Measurements from ENCODE around the gene SPIRE2. TPM values are rescaled to one million over a fixed set of nuclear protein-coding genes. Genes with fewer than 3 reads are reported as not detected.
"Not testable (repeated sequence)": the region's sequence is repeated elsewhere in the genome, so short reads cannot be mapped to it uniquely, and the experiment has no call there.

SPIRE2 gene
- total RNA-seq, 1 donor from 2014 or later = 15.8 TPM

DNA sequence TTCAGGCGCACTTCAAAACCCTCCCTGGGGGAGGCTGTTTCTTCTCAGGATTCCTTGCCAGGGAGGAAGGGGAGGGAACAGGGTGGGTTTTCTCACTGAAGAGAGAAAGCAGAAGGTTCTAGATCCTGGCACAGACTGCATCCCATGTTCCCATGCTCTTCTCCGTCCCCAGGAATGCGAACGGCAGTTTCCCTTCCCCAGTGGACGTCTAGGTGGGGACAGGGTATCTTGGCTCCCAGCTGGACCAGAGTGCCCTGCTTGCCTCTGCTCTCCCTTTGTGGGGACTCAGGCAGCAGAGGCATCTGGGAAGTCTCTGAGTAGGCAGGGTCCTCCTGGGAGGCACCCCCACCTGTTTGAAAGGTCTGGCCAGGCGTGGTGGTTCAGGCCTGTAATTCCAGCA, 42.2 kb downstream of the SPIRE2 start:
- DNase-seq (no peak), ATAC-seq (no peak)
- TF ChIP-seq, protein P1, sequence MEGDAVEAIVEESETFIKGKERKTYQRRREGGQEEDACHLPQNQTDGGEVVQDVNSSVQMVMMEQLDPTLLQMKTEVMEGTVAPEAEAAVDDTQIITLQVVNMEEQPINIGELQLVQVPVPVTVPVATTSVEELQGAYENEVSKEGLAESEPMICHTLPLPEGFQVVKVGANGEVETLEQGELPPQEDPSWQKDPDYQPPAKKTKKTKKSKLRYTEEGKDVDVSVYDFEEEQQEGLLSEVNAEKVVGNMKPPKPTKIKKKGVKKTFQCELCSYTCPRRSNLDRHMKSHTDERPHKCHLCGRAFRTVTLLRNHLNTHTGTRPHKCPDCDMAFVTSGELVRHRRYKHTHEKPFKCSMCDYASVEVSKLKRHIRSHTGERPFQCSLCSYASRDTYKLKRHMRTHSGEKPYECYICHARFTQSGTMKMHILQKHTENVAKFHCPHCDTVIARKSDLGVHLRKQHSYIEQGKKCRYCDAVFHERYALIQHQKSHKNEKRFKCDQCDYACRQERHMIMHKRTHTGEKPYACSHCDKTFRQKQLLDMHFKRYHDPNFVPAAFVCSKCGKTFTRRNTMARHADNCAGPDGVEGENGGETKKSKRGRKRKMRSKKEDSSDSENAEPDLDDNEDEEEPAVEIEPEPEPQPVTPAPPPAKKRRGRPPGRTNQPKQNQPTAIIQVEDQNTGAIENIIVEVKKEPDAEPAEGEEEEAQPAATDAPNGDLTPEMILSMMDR (IDR thresholded peaks at IDR 0.05) = no peak
- intact Hi-C loops (cut with DNase I) = no loop called here
- Histone ChIP-seq H3K9me3 (peaks cover 7% of the 10 kb centered on the region), H3K27me3 (ENCODE audit: low read depth) (no peaks in the 10 kb centered on the region), H3K4me3 (no peak overlapping the region), H3K4me1 (peaks cover 19% of the 10 kb centered on the region), H3K27ac (no peak overlapping the region), H3K36me3 (peaks cover 9% of the 10 kb centered on the region)

GRCh38 chr16:89871895-89872294, 43.6 kb downstream of the SPIRE2 start:
- DNase-seq (no peak), ATAC-seq (no peak)
- Histone ChIP-seq H3K36me3 (peaks cover 21% of the 10 kb centered on the region), H3K9me3 (peaks cover 7% of the 10 kb centered on the region), H3K27ac (no peak overlapping the region), H3K4me3 (peak overlapping the region; percentile 95), H3K4me1 (peaks cover 19% of the 10 kb centered on the region), H3K27me3 (ENCODE audit: low read depth) (no peaks in the 10 kb centered on the region)
- TF ChIP-seq, protein P1 (IDR thresholded peaks at IDR 0.05) = no peak
- intact Hi-C loops (cut with DNase I) = no loop called here

- ATAC-seq = peak; percentile 89
- intact Hi-C loops (cut with DNase I) = no loop called here
- Histone ChIP-seq H3K27me3 (ENCODE audit: low read depth) (no peaks in the 10 kb centered on the region), H3K4me3 (peak within 1 kb of the TSS; percentile 95), H3K4me1 (peaks cover 19% of the 10 kb centered on the region), H3K36me3 (peaks cover 25% of the 10 kb centered on the region), H3K27ac (peak within 1 kb of the TSS; percentile 97), H3K9me3 (no peaks in the 10 kb centered on the region)
- DNase-seq = peak; percentile 86
- TF ChIP-seq, protein P1 (IDR thresholded peaks at IDR 0.05) = no peak
Measured at GRCh38 chr16:89873109-89873971, 45.1 kb downstream of the SPIRE2 start, which contains the start of gene TCF25. Gene TCF25 (plus strand): TSS chr16:89873592. CDS start chr16:89873668, 76 bp downstream.

DNA sequence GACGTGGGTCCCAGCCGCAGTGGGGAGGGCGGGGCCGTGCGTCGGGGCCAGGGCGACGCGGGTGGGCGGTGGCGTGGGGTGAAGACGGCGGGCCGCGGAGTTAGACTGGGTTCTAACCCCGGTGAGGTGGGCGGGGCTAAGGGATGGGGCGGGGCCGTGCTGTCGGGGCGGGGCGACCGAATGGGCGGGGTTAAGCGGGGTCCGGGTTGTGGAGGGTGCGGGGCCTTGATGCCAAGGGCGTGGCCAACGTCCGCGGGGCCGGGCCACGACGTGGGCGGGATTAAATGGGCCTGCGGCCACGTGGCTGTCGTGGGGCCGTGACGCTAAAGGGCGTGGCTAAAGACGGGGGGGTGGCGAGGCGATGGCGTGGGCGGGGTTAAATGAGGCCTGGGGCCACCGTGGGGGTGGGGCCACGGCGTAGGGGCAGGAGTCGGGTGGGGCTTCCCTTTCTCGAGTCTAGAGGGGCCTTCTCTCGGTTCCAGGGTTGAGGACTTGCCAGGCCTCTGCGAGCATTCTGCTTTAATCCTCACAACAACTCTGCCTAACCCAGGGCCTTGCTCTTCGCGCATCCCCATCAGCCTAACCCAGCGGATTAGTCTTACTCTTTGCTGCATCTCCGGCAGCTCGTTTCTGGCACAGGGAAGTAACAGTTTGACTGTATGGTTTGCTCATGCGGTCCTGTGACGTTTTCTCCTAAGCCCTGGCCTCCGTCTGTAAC, 45.9 kb downstream of the SPIRE2 start:
- H3K4me3 ChIP-seq = peak overlapping the region; percentile 95
- ATAC-seq (peak; percentile 94 to 96), DNase-seq (peak; percentile 97)
- H3K4me1 ChIP-seq = peaks cover 19% of the 10 kb centered on the region
- H3K27me3 ChIP-seq (ENCODE audit: low read depth) = no peaks in the 10 kb centered on the region
- TF ChIP-seq, protein P1 (IDR thresholded peaks at IDR 0.05) = no peak
- H3K27ac ChIP-seq = peak overlapping the region; percentile 97
- H3K9me3 ChIP-seq = no peaks in the 10 kb centered on the region
- peaks cover 32% of the 10 kb centered on the region for H3K36me3 ChIP-seq
- intact Hi-C loops (cut with DNase I) = no loop called here

DNA sequence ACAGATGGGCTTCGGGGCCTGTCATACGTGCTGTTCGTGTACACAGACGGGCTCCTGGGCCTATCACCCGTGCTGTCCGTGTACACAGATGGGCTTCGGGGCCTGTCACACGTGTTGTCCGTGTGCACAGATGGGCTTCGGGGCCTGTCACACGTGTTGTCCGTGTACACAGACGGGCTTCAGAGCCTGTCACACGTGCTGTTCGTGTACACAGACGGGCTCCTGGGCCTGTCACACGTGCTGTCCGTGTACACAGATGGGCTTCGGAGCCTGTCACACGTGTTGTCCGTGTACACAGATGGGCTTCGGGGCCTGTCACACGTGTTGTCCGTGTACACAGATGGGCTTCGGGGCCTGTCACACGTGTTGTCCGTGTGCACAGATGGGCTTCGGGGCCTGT, 50.8 kb downstream of the SPIRE2 start:
- ATAC-seq; H3K4me3 ChIP-seq; H3K27ac ChIP-seq; intact Hi-C loops (cut with DNase I); H3K27me3 ChIP-seq (ENCODE audit: low read depth); H3K9me3 ChIP-seq; DNase-seq: not testable (repeated sequence)
- peaks cover 77% of the 10 kb centered on the region for H3K36me3 ChIP-seq
- peaks cover 11% of the 10 kb centered on the region for H3K4me1 ChIP-seq

Data from lower lobe of right lung (tissue), 2 donors.